IMR-90 (cell line): ENCODE measurements around the gene TNN. TPM values are rescaled to one million over a fixed set of nuclear protein-coding genes. Genes with fewer than 3 reads are reported as not detected.

ENCODE experiments used
- ATAC-seq: fragments of 200-7000 bp; cut with Tn5 transposase; 2 replicates; pipeline ENCODE4 v1.9.1; 2020; ENCODE audit warnings: low read depth, mild to moderate bottlenecking, moderate library complexity
- BruUV-seq: library from RNA; stranded (reverse); fragments of 400-500 nt; replicated peaks from 2 replicates; lab custom pipeline; 2021; lab: Mats Ljungman, UMichigan
- CTCF ChIA-PET: fragments of 300-600 bp; formaldehyde crosslinking; extraction: SDS; loops from one replicate; lab custom pipeline; 2021; ENCODE audit warnings: antibody characterized with exemption; lab: Yijun Ruan, JAX
- POLR2A ChIA-PET: fragments of 300-600 bp; sonication (Branson Sonifier 250); formaldehyde crosslinking; loops from one replicate; lab custom pipeline; 2022; ENCODE audit warnings: antibody characterized with exemption; ENCODE audit not compliant: unreplicated experiment; lab: Charles Lee
- DNase-seq: peaks from one replicate; pipeline ENCODE4 v3.0.0; 2013
- H2AFZ ChIP-seq: replicated peaks from 2 replicates; pipeline ENCODE3; 2013; ENCODE audit warnings: low read length, mild to moderate bottlenecking; ENCODE audit not compliant: poor library complexity
- H2AK5ac ChIP-seq: 2 replicates; pipeline ENCODE4 v1.6.1; 2013; ENCODE audit warnings: low read depth, low read length, inconsistent platforms
- H2AK9ac ChIP-seq: replicated peaks from 2 replicates; pipeline ENCODE3; 2013; ENCODE audit warnings: mild to moderate bottlenecking, low read depth, low read length, moderate library complexity; ENCODE audit not compliant: poor library complexity
- H2BK120ac ChIP-seq: 2 replicates; pipeline ENCODE4 v1.6.1; 2013; ENCODE audit warnings: low read depth, low read length, inconsistent platforms
- H2BK15ac ChIP-seq: 3 replicates; pipeline ENCODE4 v1.6.1; 2013; ENCODE audit warnings: low read depth, low read length, inconsistent platforms
- H2BK20ac ChIP-seq: 2 replicates; pipeline ENCODE4 v1.6.1; 2013; ENCODE audit warnings: low read depth, mild to moderate bottlenecking, inconsistent platforms, low read length, moderate library complexity
- H2BK5ac ChIP-seq: 2 replicates; pipeline ENCODE4 v1.6.1; 2013; ENCODE audit warnings: mild to moderate bottlenecking, low read depth, low read length, inconsistent platforms; ENCODE audit not compliant: poor library complexity, severe bottlenecking
- H3K14ac ChIP-seq: replicated peaks from 2 replicates; pipeline ENCODE4 v1.6.1; 2013; ENCODE audit warnings: low read depth, low read length, inconsistent platforms
- H3K18ac ChIP-seq: 2 replicates; pipeline ENCODE4 v1.6.1; 2013; ENCODE audit warnings: low read depth, low read length, control low read depth
- H3K23ac ChIP-seq: 2 replicates; pipeline ENCODE4 v1.6.1; 2013; ENCODE audit warnings: low read depth, low read length, inconsistent platforms
- H3K27ac ChIP-seq: 2 replicates; pipeline ENCODE4 v1.5.1; 2013; ENCODE audit warnings: mild to moderate bottlenecking, control low read depth, low read length; ENCODE audit not compliant: insufficient read depth
- H3K27me3 ChIP-seq: 2 replicates; pipeline ENCODE4 v1.6.1; 2013; ENCODE audit warnings: low read length; ENCODE audit not compliant: control insufficient read depth, insufficient read depth
- H3K36me3 ChIP-seq: 2 replicates; pipeline ENCODE4 v1.6.1; 2013; ENCODE audit warnings: low read length, mixed read lengths; ENCODE audit not compliant: control insufficient read depth, insufficient read depth
- H3K4ac ChIP-seq: 2 replicates; pipeline ENCODE4 v1.6.1; 2013; ENCODE audit warnings: low read depth, low read length, inconsistent platforms
- H3K4me1 ChIP-seq: 2 replicates; pipeline ENCODE4 v1.6.1; 2013; ENCODE audit warnings: low read length, mixed read lengths; ENCODE audit not compliant: control insufficient read depth, insufficient read depth
- H3K4me2 ChIP-seq: 2 replicates; pipeline ENCODE4 v1.6.1; 2013; ENCODE audit warnings: low read depth, mild to moderate bottlenecking, control low read depth, low read length, moderate library complexity
- H3K4me3 ChIP-seq: 2 replicates; pipeline ENCODE4 v1.5.1; 2013; ENCODE audit warnings: low read depth, mild to moderate bottlenecking, control low read depth, low read length, moderate library complexity; ENCODE audit not compliant: insufficient read depth
- H3K56ac ChIP-seq: 2 replicates; pipeline ENCODE4 v1.6.1; 2013; ENCODE audit warnings: low read length, inconsistent platforms; ENCODE audit not compliant: insufficient read depth; ENCODE audit errors: extremely low read depth
- H3K79me1 ChIP-seq, 2 experiments: 2 replicates each; pipeline ENCODE4 v1.6.1; 2013; ENCODE audit warnings: low read length in 2 of 2, inconsistent platforms in 1 of 2, low read depth in 1 of 2
- H3K9ac ChIP-seq: 2 replicates; pipeline ENCODE4 v1.6.1; 2013; ENCODE audit warnings: low read depth, low read length, control low read depth
- H3K9me1 ChIP-seq: 2 replicates; pipeline ENCODE4 v1.6.1; 2013; ENCODE audit warnings: low read length, inconsistent platforms; ENCODE audit not compliant: insufficient read depth
- H3K9me3 ChIP-seq: 2 replicates; pipeline ENCODE4 v1.6.1; 2013; ENCODE audit warnings: low read length; ENCODE audit not compliant: control insufficient read depth, insufficient read depth
- H4K20me1 ChIP-seq: 2 replicates; pipeline ENCODE4 v1.6.1; 2013; ENCODE audit warnings: low read length, inconsistent platforms; ENCODE audit not compliant: insufficient read depth
- H4K5ac ChIP-seq: 2 replicates; pipeline ENCODE4 v1.6.1; 2013; ENCODE audit warnings: mild to moderate bottlenecking, low read depth, low read length, control low read depth
- H4K8ac ChIP-seq, 2 experiments: 2 replicates each; pipeline ENCODE4 v1.6.1; 2013; ENCODE audit warnings: low read depth in 2 of 2, low read length in 2 of 2, control low read depth in 1 of 2, inconsistent platforms in 1 of 2
- H4K91ac ChIP-seq: 2 replicates; pipeline ENCODE4 v1.6.1; 2013; ENCODE audit warnings: low read depth, low read length, inconsistent platforms; ENCODE audit not compliant: insufficient read depth
- BHLHE40 ChIP-seq: fragments of 150-350 bp; IDR thresholded peaks from 2 replicates; pipeline ENCODE4 v1.6.1; 2016; ENCODE audit warnings: mild to moderate bottlenecking, low read depth, low read length
- CEBPB ChIP-seq: IDR thresholded peaks from 2 replicates; pipeline ENCODE4 v1.6.1; 2012; ENCODE audit warnings: low read depth, low read length, improper control_type of control experiment
- CHD1 ChIP-seq: IDR thresholded peaks from 2 replicates; pipeline ENCODE4 v1.6.1; 2012; ENCODE audit warnings: low read depth, low read length, improper control_type of control experiment
- FOS ChIP-seq: fragments of 150-350 bp; IDR thresholded peaks from 2 replicates; pipeline ENCODE4 v1.6.1; 2016; ENCODE audit warnings: low read depth, low read length
- MAFK ChIP-seq: IDR thresholded peaks from 2 replicates; pipeline ENCODE4 v1.6.1; 2012; ENCODE audit warnings: low read depth, low read length, improper control_type of control experiment
- MAZ ChIP-seq: IDR thresholded peaks from 2 replicates; pipeline ENCODE4 v1.6.1; 2012; ENCODE audit warnings: low read depth, mild to moderate bottlenecking, low read length, improper control_type of control experiment, moderate library complexity, borderline replicate concordance
- MXI1 ChIP-seq: IDR thresholded peaks from 2 replicates; pipeline ENCODE4 v1.6.1; 2012; ENCODE audit warnings: low read depth, mild to moderate bottlenecking, low read length, moderate library complexity, borderline replicate concordance
- NFE2L2 ChIP-seq: fragments of 150-350 bp; IDR thresholded peaks from 2 replicates; pipeline ENCODE4 v1.6.1; 2016; ENCODE audit warnings: low read depth, mild to moderate bottlenecking, low read length
- POLR2A ChIP-seq: IDR thresholded peaks from 2 replicates; pipeline ENCODE4 v1.6.1; 2012; ENCODE audit warnings: mild to moderate bottlenecking, low read depth, low read length
- RAD21 ChIP-seq: IDR thresholded peaks from 2 replicates; pipeline ENCODE4 v1.6.1; 2012; ENCODE audit warnings: low read length, improper control_type of control experiment
- RCOR1 ChIP-seq: IDR thresholded peaks from 2 replicates; pipeline ENCODE4 v1.6.1; 2012; ENCODE audit warnings: mild to moderate bottlenecking, low read length, improper control_type of control experiment; ENCODE audit not compliant: insufficient replicate concordance
- RFX5 ChIP-seq: IDR thresholded peaks from 2 replicates; pipeline ENCODE4 v1.8.0; 2012; ENCODE audit warnings: low read depth, mild to moderate bottlenecking, low read length, moderate library complexity
- SMC3 ChIP-seq: fragments of 150-350 bp; IDR thresholded peaks from 2 replicates; pipeline ENCODE4 v1.6.1; 2016; ENCODE audit warnings: low read depth, mild to moderate bottlenecking, antibody characterized with exemption, low read length, moderate library complexity
- WGBS, 2 experiments: methylation state at CpG; one replicate each; pipeline versions ENCODE4 v1.1.5 to v1.1.7; 2013; ENCODE audit warnings: missing lambda C conversion rate in 2 of 2; ENCODE audit not compliant: insufficient read length in 1 of 2; ENCODE audit errors: extremely low coverage in 2 of 2; 5-methylcytosine and 5-hydroxymethylcytosine counted together
- dilution Hi-C: fragments of 300-500 bp; cut with HindIII; formaldehyde crosslinking; loops from one replicate; pipeline ENCODE4 v1.14.3; 2018; ENCODE audit warnings: low sequenced_read_pairs; ENCODE audit not compliant: unreplicated experiment
- in situ Hi-C: fragments of 300-500 bp; cut with MboI; formaldehyde crosslinking; loops from 3 replicates; pipeline ENCODE4 v1.14.3; 2019; ENCODE audit warnings: low sequenced_read_pairs, inconsistent platforms, mixed read lengths
- intact Hi-C: fragments of 100-400 bp; cut with micrococcal nuclease; formaldehyde crosslinking; loops from 2 replicates; pipeline ENCODE4 v1.10.0; 2022
- polyA plus RNA-seq, 3 experiments: library from polyadenylated mRNA; depleted of rRNA; stranded (reverse); fragments of >200 nt; gene quantifications; 2 replicates each; pipeline ENCODE4 v1.2.3, GENCODE V29; 2012; ENCODE audit warnings: low replicate concordance in 1 of 3
- total RNA-seq: library from RNA; depleted of rRNA; stranded (reverse); fragments of >200 nt; gene quantifications from 2 replicates; pipeline ENCODE4 v1.2.3, GENCODE V29; 2012
- TF ChIP-seq, protein P1 (sequence below): fragments of 150-350 bp; IDR thresholded peaks from 2 replicates; pipeline ENCODE4 v1.6.1; 2017; ENCODE audit warnings: mild to moderate bottlenecking, antibody characterized with exemption, low read length, low read depth
- TF ChIP-seq, protein P2 (sequence below): conservative IDR thresholded peaks from 2 replicates; pipeline ENCODE4 v1.5.1; 2012; ENCODE audit warnings: mild to moderate bottlenecking, low read depth, low read length, improper control_type of control experiment
- TF ChIP-seq, protein P3 (sequence below): fragments of 150-350 bp; IDR thresholded peaks from 2 replicates; pipeline ENCODE4 v1.6.1; 2016; ENCODE audit warnings: low read depth, mild to moderate bottlenecking, low read length, moderate library complexity, borderline replicate concordance

Gene TNN
- total and polyA plus RNA-seq, 2 of the 4 experiments (the other 2 are of a cell fraction): not detected

DNA sequence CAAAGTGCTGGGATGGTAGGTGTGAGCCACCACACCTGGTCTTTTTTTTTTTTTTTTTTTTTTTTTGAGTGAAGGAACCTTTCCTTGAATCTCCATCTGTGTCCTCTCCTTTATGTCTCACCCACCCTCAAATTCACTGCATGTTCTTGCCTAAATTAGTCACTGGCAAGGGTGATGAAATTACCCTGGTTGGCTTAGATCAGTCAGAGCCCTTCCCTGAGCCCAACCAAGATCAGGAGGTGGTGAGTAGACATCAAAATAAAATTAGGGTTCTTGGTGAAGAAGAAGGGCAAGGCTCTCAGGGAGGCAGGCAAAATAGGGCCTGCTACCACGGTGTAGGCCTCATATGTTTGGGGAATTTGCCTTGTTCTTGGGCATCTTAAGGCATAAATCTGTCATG, 5.3 kb upstream of the TNN start:
- Histone ChIP-seq H3K14ac (no peak overlapping the region), H3K9me3 (no peaks in the 10 kb centered on the region), H3K4ac (no peak overlapping the region), H3K4me2 (no peak overlapping the region), H3K56ac (no peak overlapping the region), H3K27me3 (peaks cover 6% of the 10 kb centered on the region), H3K4me1 (no peaks in the 10 kb centered on the region), H3K36me3 (no peaks in the 10 kb centered on the region), H2BK5ac (no peak overlapping the region), H4K91ac (no peak overlapping the region), H4K8ac (no peak overlapping the region), H4K20me1 (no peaks in the 10 kb centered on the region), H3K9me1 (no peaks in the 10 kb centered on the region), H2BK120ac (no peak overlapping the region), H3K9ac (no peak overlapping the region), H2AFZ (no peak overlapping the region), H2AK9ac (no peak overlapping the region), H3K23ac (no peak overlapping the region), H2BK15ac (no peak overlapping the region), H2BK20ac (no peak overlapping the region), H3K79me1 (no peaks in the 10 kb centered on the region), H4K5ac (no peak overlapping the region), H3K27ac (no peak overlapping the region), H3K18ac (no peak overlapping the region), H3K4me3 (no peak overlapping the region), H2AK5ac (no peak overlapping the region)
- in situ Hi-C loops (no loop called here), intact Hi-C loops (no loop called here), dilution Hi-C loops (no loop called here)
- DNase-seq (no peak), ATAC-seq (no peak)
- no TSS peak for BruUV-seq
- CTCF ChIA-PET: no interaction called here
- POLR2A ChIA-PET: no interaction called here
- no CpG with 5 or more reads among the region's 1 CpG for WGBS, 2 experiments
- no peak for TF ChIP-seq NFE2L2
- TF ChIP-seq CEBPB: no peak
- no peak for TF ChIP-seq RAD21
- no peak for TF ChIP-seq SMC3
- TF ChIP-seq MXI1: no peak
- no peak for TF ChIP-seq BHLHE40
- no peak for TF ChIP-seq MAZ
- TF ChIP-seq, protein P1, sequence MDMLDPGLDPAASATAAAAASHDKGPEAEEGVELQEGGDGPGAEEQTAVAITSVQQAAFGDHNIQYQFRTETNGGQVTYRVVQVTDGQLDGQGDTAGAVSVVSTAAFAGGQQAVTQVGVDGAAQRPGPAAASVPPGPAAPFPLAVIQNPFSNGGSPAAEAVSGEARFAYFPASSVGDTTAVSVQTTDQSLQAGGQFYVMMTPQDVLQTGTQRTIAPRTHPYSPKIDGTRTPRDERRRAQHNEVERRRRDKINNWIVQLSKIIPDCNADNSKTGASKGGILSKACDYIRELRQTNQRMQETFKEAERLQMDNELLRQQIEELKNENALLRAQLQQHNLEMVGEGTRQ: no peak
- no peak for TF ChIP-seq RFX5
- TF ChIP-seq POLR2A: no peak
- no peak for TF ChIP-seq FOS
- TF ChIP-seq, protein P2, sequence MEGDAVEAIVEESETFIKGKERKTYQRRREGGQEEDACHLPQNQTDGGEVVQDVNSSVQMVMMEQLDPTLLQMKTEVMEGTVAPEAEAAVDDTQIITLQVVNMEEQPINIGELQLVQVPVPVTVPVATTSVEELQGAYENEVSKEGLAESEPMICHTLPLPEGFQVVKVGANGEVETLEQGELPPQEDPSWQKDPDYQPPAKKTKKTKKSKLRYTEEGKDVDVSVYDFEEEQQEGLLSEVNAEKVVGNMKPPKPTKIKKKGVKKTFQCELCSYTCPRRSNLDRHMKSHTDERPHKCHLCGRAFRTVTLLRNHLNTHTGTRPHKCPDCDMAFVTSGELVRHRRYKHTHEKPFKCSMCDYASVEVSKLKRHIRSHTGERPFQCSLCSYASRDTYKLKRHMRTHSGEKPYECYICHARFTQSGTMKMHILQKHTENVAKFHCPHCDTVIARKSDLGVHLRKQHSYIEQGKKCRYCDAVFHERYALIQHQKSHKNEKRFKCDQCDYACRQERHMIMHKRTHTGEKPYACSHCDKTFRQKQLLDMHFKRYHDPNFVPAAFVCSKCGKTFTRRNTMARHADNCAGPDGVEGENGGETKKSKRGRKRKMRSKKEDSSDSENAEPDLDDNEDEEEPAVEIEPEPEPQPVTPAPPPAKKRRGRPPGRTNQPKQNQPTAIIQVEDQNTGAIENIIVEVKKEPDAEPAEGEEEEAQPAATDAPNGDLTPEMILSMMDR: no peak
- TF ChIP-seq MAFK: no peak
- TF ChIP-seq, protein P3, sequence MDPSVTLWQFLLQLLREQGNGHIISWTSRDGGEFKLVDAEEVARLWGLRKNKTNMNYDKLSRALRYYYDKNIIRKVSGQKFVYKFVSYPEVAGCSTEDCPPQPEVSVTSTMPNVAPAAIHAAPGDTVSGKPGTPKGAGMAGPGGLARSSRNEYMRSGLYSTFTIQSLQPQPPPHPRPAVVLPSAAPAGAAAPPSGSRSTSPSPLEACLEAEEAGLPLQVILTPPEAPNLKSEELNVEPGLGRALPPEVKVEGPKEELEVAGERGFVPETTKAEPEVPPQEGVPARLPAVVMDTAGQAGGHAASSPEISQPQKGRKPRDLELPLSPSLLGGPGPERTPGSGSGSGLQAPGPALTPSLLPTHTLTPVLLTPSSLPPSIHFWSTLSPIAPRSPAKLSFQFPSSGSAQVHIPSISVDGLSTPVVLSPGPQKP: no peak
- TF ChIP-seq CHD1: no peak
- TF ChIP-seq RCOR1: no peak
